Stimulated activated naive CD8-positive, alpha-beta T cell treated with anti-CD3 and anti-CD28 coated beads, Interleukin-15, Interleukin-2, amounts not matched to agents 100 ng/mL and 50 ng/mL, for 24 hours (primary cell): Measurements from ENCODE around the gene CASP8AP2.
"Not testable (repeated sequence)": the region's sequence is repeated elsewhere in the genome, so short reads cannot be mapped to it uniquely, and the experiment has no call there.

Experiments used
- H3K27ac Mint-ChIP-seq: one replicate; pipeline ENCODE4 v1.8.0; 2021; ENCODE audit warnings: mild to moderate bottlenecking, mixed read lengths
- H3K27me3 Mint-ChIP-seq: one replicate; pipeline ENCODE4 v1.8.0; 2021; ENCODE audit warnings: mixed read lengths
- H3K36me3 Mint-ChIP-seq: one replicate; pipeline ENCODE4 v1.8.0; 2021; ENCODE audit warnings: low read depth, mixed read lengths
- H3K4me1 Mint-ChIP-seq: one replicate; pipeline ENCODE4 v1.8.0; 2021; ENCODE audit warnings: low read depth, mixed read lengths
- H3K4me3 Mint-ChIP-seq: one replicate; pipeline ENCODE4 v1.8.0; 2021; ENCODE audit warnings: mild to moderate bottlenecking, mixed read lengths
- H3K9me3 Mint-ChIP-seq: one replicate; pipeline ENCODE4 v1.8.0; 2021; ENCODE audit warnings: mixed read lengths

The CASP8AP2 gene

GRCh38 chr6:89803271-89803670, 26.4 kb upstream of the CASP8AP2 start:
- Mint-ChIP-seq H3K4me1 (peaks cover 11% of the 10 kb centered on the region), H3K36me3 (peaks cover 48% of the 10 kb centered on the region), H3K4me3 (no peak overlapping the region), H3K27me3 (no peaks in the 10 kb centered on the region), H3K27ac (no peak overlapping the region), H3K9me3 (no peaks in the 10 kb centered on the region)

- no peaks in the 10 kb centered on the region for H3K27me3 Mint-ChIP-seq
- H3K4me1 Mint-ChIP-seq = peaks cover 11% of the 10 kb centered on the region
- peaks cover 35% of the 10 kb centered on the region for H3K36me3 Mint-ChIP-seq
- H3K9me3 Mint-ChIP-seq = no peaks in the 10 kb centered on the region
- H3K4me3 Mint-ChIP-seq = no peak overlapping the region
- no peak overlapping the region for H3K27ac Mint-ChIP-seq
Measured at GRCh38 chr6:89805814-89806371, 23.8 kb upstream of the CASP8AP2 start.

- Mint-ChIP-seq H3K4me1 (peaks cover 14% of the 10 kb centered on the region), H3K27me3 (no peaks in the 10 kb centered on the region), H3K9me3 (no peaks in the 10 kb centered on the region), H3K4me3 (no peak overlapping the region), H3K27ac (no peak overlapping the region), H3K36me3 (peaks cover 23% of the 10 kb centered on the region)
Measured at GRCh38 chr6:89807581-89807980, 22.1 kb upstream of the CASP8AP2 start.

- Mint-ChIP-seq H3K36me3 (peaks cover 22% of the 10 kb centered on the region), H3K4me1 (peaks cover 35% of the 10 kb centered on the region)
- H3K27me3 Mint-ChIP-seq, H3K9me3 Mint-ChIP-seq, H3K4me3 Mint-ChIP-seq, H3K27ac Mint-ChIP-seq: not testable (repeated sequence)
Measured at GRCh38 chr6:89813422-89813821, 16.3 kb upstream of the CASP8AP2 start.

GRCh38 chr6:89817481-89817880, 12.2 kb upstream of the CASP8AP2 start:
- Mint-ChIP-seq H3K4me3 (peak overlapping the region; percentile 93), H3K27ac (no peak overlapping the region), H3K27me3 (no peaks in the 10 kb centered on the region), H3K9me3 (no peaks in the 10 kb centered on the region), H3K36me3 (peaks cover 21% of the 10 kb centered on the region), H3K4me1 (peaks cover 42% of the 10 kb centered on the region)

- Mint-ChIP-seq H3K4me1 (peaks cover 41% of the 10 kb centered on the region), H3K4me3 (peak overlapping the region; percentile 93), H3K27me3 (no peaks in the 10 kb centered on the region), H3K9me3 (no peaks in the 10 kb centered on the region), H3K27ac (peak overlapping the region; percentile 98), H3K36me3 (peaks cover 20% of the 10 kb centered on the region)
Measured at GRCh38 chr6:89818977-89819335, 10.7 kb upstream of the CASP8AP2 start.

- Mint-ChIP-seq H3K27me3 (no peaks in the 10 kb centered on the region), H3K27ac (peak within 1 kb of the TSS; percentile 98), H3K36me3 (peaks cover 17% of the 10 kb centered on the region), H3K4me3 (peak within 1 kb of the TSS; percentile 93), H3K9me3 (no peaks in the 10 kb centered on the region), H3K4me1 (peaks cover 36% of the 10 kb centered on the region)
Measured at GRCh38 chr6:89819336-89820130, 10.1 kb upstream of the CASP8AP2 start, which contains the start of gene MDN1. MDN1 (minus strand) TSS chr6:89819794; CDS start chr6:89819607, 187 bp downstream.

- H3K36me3 Mint-ChIP-seq = peaks cover 9% of the 10 kb centered on the region
- no peaks in the 10 kb centered on the region for H3K9me3 Mint-ChIP-seq
- H3K27me3 Mint-ChIP-seq = no peaks in the 10 kb centered on the region
- H3K27ac Mint-ChIP-seq = no peak overlapping the region
- no peak overlapping the region for H3K4me3 Mint-ChIP-seq
- H3K4me1 Mint-ChIP-seq = peaks cover 9% of the 10 kb centered on the region
Measured at GRCh38 chr6:89826029-89826528, 3.6 kb upstream of the CASP8AP2 start.

GRCh38 chr6:89828475-89828987, 1.1 kb upstream of the CASP8AP2 start:
- not testable (repeated sequence) for H3K27me3 Mint-ChIP-seq, H3K9me3 Mint-ChIP-seq
- peak overlapping the region; percentile 94 for H3K4me3 Mint-ChIP-seq
- H3K4me1 Mint-ChIP-seq = peaks cover 28% of the 10 kb centered on the region
- peak overlapping the region; percentile 93 for H3K27ac Mint-ChIP-seq
- H3K36me3 Mint-ChIP-seq = peaks cover 32% of the 10 kb centered on the region

- Mint-ChIP-seq H3K27me3 (no peaks in the 10 kb centered on the region), H3K4me3 (peak overlapping the region; percentile 94), H3K36me3 (peaks cover 35% of the 10 kb centered on the region), H3K4me1 (peaks cover 32% of the 10 kb centered on the region), H3K27ac (peak overlapping the region; percentile 93), H3K9me3 (no peaks in the 10 kb centered on the region)
Measured at GRCh38 chr6:89828988-89829471, 650 bp upstream of the CASP8AP2 start.

GRCh38 chr6:89830170-89830809, 610 bp downstream of the CASP8AP2 start:
- Mint-ChIP-seq H3K27me3 (no peaks in the 10 kb centered on the region), H3K9me3 (no peaks in the 10 kb centered on the region), H3K4me1 (peaks cover 43% of the 10 kb centered on the region), H3K4me3 (peak overlapping the region; percentile 94), H3K36me3 (peaks cover 41% of the 10 kb centered on the region), H3K27ac (peak overlapping the region; percentile 93)

- Mint-ChIP-seq H3K27ac (peak overlapping the region; percentile 96), H3K4me1 (peaks cover 67% of the 10 kb centered on the region), H3K27me3 (no peaks in the 10 kb centered on the region), H3K36me3 (peaks cover 80% of the 10 kb centered on the region), H3K4me3 (peak overlapping the region; percentile 66), H3K9me3 (no peaks in the 10 kb centered on the region)
Measured at GRCh38 chr6:89834884-89835792, 5.5 kb downstream of the CASP8AP2 start.

- peaks cover 64% of the 10 kb centered on the region for H3K36me3 Mint-ChIP-seq
- H3K9me3 Mint-ChIP-seq = no peaks in the 10 kb centered on the region
- no peaks in the 10 kb centered on the region for H3K27me3 Mint-ChIP-seq
- H3K4me3 Mint-ChIP-seq = no peak overlapping the region
- H3K4me1 Mint-ChIP-seq = peaks cover 58% of the 10 kb centered on the region
- peak overlapping the region; percentile 23 for H3K27ac Mint-ChIP-seq
Measured at GRCh38 chr6:89836639-89837222, 7.1 kb downstream of the CASP8AP2 start.

GRCh38 chr6:89840538-89840937, 10.9 kb downstream of the CASP8AP2 start:
- Mint-ChIP-seq H3K27me3 (no peaks in the 10 kb centered on the region), H3K36me3 (peaks cover 46% of the 10 kb centered on the region), H3K4me1 (peaks cover 37% of the 10 kb centered on the region), H3K27ac (no peak overlapping the region), H3K4me3 (no peak overlapping the region), H3K9me3 (no peaks in the 10 kb centered on the region)
